Fibroblast of peridontal ligament (primary cell): ENCODE data around the gene FAM229B.

Experiments used
- DNase-seq: peaks from one replicate; pipeline ENCODE4 v3.0.0-alpha.2; 2010; ENCODE audit errors: extremely low read depth

The FAM229B gene

DNA sequence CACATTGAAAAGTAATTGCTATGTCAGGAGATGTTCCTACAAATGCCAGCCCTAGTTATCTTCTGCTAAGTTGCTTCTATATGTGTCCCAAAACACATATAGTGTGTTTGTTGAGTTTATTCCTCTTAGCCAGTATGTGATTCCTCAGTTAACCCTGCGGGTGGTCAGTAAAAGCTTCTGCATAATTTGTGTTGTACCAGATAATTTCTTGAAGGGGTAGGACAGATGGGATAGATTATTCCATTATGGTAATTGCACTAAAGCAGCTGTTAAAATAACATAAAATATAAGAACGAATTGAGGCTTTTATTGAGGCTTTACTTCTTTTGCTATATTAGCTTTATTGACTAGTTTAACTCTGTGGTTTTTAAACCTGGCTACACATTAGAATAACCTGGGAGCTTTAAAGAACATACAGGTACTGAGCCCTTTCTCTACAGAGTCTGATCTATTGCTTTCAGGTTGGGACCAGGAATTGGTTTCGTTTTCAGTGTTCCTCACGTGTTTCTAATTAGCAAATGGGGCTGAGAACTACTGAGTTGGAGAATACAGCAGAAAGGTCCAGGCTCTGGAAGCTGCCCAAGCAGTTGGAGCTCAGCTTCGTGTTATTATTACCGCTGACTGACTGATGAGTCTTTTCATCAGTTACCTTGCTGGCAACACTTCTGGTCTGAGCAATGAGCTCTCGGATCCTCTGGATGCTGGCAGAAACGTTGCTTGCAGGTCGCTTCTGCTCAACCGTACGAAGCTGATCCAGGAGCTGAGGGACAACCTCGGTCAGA lies 56.9 kb downstream of the FAM229B start:
- DNase-seq, result peak; percentile 77

- no peak for DNase-seq
These were observed 57.7 kb downstream of the FAM229B start for GRCh38 chr6:112145080-112145573.

GRCh38 chr6:112148103-112148502 lies 60.7 kb downstream of the FAM229B start:
- DNase-seq, result no peak

DNA sequence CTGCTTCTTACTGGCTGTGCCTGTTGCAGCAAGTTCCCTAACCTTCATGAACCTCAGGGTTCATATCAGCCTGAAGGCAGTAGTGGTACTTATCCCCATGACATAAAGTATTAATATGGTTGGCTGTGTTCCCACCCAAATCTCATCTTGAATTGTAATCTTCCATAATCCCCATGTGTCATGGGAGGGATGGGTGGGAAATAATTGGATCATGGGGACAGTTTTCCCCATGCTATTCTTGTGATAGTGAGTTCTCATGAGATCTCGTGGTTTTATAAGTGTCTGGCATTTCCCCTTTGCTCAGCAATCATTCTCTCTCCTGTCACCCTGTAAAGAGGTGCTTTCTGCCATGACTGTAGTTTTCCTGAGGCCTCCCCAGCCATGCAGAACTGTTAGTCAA lies 61.8 kb downstream of the FAM229B start:
- no peak for DNase-seq

- DNase-seq, result peak; percentile 99
These were observed 62.4 kb downstream of the FAM229B start for GRCh38 chr6:112149719-112150263.

DNA sequence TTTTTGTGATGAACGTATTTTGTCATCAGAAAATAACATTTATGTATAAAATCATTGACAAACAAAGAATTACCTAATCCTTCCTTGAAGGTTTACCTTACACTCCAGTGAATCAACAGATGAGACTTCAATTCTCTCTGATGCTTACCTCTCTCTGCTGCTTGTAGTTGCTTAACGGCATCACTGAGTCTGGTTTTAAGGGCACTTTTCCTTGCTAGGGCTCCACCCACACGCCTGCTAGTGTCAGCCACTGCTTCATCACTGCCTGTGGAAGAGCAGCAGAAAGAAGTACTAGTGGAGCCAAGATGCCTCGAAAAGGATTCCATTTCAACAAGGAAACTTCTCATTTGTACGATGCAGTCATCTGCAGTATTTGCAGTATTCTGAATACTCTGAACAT lies 63.0 kb downstream of the FAM229B start:
- peak; percentile 77 for DNase-seq
